ENCODE data around the gene CDK9.

DNA sequence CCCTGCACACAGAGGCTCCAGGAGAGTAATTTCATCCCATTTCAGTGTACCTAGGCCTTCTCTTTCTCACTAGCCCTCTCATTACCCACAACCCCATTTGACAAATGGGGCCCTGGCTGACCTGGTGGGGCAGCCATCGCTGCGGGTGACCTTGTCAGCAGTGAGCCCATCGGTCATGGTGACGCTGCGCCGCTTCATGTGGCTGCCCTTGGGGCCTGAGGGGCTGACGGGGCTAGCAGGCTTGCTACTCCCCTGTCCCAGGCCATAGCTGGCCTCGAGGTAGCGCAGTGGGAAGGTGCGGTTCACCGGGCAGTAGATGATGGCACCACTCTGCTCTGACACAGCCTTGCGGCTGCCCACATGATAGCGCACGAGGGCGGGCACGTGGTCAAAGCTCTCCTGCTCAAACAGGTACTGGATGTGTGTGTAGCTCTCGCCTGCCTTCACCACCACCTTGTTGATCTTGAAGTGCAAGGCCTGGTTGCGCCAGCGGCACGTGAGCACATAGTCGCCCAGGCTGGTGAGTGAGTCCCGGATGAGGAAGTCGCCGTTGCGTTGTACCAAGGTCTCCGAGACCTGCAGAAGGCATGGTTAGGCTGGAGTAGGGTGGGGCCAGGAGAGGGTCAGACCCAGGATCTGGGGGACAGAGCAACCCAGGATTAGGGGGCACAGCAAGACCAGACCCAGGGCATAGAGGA is 36.6 kb upstream of the CDK9 start:
- TF ChIP-seq, protein P1, sequence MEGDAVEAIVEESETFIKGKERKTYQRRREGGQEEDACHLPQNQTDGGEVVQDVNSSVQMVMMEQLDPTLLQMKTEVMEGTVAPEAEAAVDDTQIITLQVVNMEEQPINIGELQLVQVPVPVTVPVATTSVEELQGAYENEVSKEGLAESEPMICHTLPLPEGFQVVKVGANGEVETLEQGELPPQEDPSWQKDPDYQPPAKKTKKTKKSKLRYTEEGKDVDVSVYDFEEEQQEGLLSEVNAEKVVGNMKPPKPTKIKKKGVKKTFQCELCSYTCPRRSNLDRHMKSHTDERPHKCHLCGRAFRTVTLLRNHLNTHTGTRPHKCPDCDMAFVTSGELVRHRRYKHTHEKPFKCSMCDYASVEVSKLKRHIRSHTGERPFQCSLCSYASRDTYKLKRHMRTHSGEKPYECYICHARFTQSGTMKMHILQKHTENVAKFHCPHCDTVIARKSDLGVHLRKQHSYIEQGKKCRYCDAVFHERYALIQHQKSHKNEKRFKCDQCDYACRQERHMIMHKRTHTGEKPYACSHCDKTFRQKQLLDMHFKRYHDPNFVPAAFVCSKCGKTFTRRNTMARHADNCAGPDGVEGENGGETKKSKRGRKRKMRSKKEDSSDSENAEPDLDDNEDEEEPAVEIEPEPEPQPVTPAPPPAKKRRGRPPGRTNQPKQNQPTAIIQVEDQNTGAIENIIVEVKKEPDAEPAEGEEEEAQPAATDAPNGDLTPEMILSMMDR (IDR thresholded peaks at IDR 0.05), result no peak
- no peak for TF ChIP-seq ZFX (IDR thresholded peaks at IDR 0.05; ENCODE audit: borderline replicate concordance)
